Measurements from ENCODE around the gene LCA5.
"Not testable (repeated sequence)": the region's sequence is repeated elsewhere in the genome, so short reads cannot be mapped to it uniquely, and the experiment has no call there.

Gene LCA5

DNA sequence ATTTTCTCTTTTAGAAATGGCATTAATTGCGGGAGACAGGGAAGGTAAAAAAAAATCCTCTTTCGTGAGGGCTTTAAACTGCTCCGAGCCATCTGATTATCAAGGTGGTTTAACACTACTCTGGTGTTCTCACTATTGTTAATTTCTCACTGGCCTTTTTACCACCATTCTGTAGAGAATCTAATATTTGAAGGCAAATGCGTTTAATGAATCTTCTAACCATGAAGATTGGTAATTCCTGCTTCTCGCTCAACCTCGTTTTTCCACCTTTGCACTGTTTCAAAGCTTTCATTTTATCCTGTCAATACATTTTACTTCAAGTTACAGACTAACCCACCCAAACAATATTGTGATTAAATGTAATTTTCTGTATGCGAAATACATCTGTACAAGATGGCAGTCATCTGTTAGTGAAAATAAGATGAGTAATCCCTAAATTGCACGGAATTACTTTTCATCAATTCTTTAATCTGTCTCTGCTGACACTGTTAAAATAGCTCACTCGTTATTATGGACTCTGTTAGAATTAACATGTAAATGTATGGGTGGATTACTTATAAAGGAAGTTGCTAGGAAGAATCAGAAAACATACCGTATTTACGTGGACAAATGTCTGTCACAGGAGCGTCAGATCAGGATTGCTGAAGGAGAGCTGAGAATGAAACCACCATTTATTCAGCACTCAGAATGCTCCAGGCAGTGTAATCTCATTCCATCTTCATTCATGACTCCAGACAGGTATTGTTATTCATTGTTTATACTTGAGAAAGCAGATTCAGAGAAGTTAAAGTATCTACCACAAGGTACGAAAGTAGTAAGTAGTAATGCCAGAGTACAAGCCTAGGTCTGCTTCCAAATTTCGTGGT lies 1.1 kb upstream of the LCA5 start:
- TF ChIP-seq ZFX (IDR thresholded peaks at IDR 0.05) (no peak), CTCF (conservative IDR thresholded peaks at IDR 0.05) (no peak)
- H3K27ac ChIP-seq: no peak overlapping the region

- no peak overlapping the region; the same call in 1 of the 2 replicates for H3K27ac ChIP-seq
- no peak for TF ChIP-seq ZFX (IDR thresholded peaks at IDR 0.05)
Measured at GRCh38 chr6:79536585-79536953, 661 bp downstream of the LCA5 start.

- H3K27ac ChIP-seq: not testable (repeated sequence)
Measured at GRCh38 chr6:79529567-79529966, 7.7 kb downstream of the LCA5 start.

- no peak overlapping the region for H3K27ac ChIP-seq
- TF ChIP-seq CTCF (conservative IDR thresholded peaks at IDR 0.05) (no peak), ZFX (IDR thresholded peaks at IDR 0.05) (no peak)
Measured at GRCh38 chr6:79526897-79527296, 10.3 kb downstream of the LCA5 start.

DNA sequence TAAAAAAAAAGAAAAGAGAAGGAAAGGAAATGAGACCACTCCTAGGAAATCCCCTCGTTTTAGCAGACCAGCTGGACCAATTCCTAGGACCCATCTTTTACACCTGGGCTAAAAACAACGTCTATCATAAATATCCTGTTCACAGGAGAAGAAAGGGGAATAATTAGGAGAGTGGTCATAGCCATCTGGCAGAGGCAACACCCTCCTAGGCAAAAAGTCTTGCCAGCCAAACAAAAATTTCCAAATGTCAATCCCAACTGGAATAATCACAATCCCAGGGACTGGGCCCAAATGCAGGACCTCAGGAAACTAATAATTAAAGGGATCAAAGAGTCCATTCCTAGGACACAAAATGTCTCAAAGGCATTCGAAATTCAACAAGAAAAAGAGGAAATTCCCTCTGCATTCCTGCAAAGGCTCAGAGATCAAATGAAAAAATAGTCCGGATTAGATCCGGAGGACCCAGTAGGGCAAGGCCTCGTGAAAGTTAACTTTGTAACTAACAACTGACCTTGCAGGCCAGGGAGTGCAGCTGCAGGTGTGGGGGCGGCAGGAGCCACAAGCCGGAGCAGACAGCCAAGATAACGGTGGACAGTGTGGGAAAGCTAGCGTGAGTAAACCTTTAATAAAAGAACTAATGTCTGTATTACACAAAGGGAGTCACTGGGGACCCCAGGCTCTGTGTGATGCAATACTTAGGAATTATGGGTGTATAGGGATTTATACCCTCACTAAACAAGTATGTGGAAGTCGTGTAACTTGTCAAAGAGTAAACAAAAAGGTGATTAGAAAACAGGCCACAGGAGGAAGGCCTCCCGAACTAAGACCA lies 11.7 kb downstream of the LCA5 start:
- no peak overlapping the region for H3K27ac ChIP-seq
- TF ChIP-seq CTCF (conservative IDR thresholded peaks at IDR 0.05) (no peak), ZFX (IDR thresholded peaks at IDR 0.05) (no peak)

GRCh38 chr6:79524065-79524464 lies 13.2 kb downstream of the LCA5 start:
- no peak overlapping the region for H3K27ac ChIP-seq
- TF ChIP-seq CTCF (conservative IDR thresholded peaks at IDR 0.05) (no peak), ZFX (IDR thresholded peaks at IDR 0.05) (no peak)

GRCh38 chr6:79522609-79523008 lies 14.6 kb downstream of the LCA5 start:
- no peak overlapping the region for H3K27ac ChIP-seq
- TF ChIP-seq CTCF (conservative IDR thresholded peaks at IDR 0.05) (no peak), ZFX (IDR thresholded peaks at IDR 0.05) (no peak)

GRCh38 chr6:79520534-79520933 lies 16.7 kb downstream of the LCA5 start:
- H3K27ac ChIP-seq: no peak overlapping the region
- TF ChIP-seq ZFX (IDR thresholded peaks at IDR 0.05) (no peak), CTCF (conservative IDR thresholded peaks at IDR 0.05) (no peak)

Measured in C4-2B (cell line).